HG02571 (cell line): ENCODE results near the gene RAMACL.
A peak's percentile ranks its signal among the peaks of the same experiment; 100 is the strongest.

Experiments
- ATAC-seq: cut with Tn5 transposase; IDR thresholded peaks from one replicate; pipeline ENCODE4 v1.9.1; 2021; ENCODE audit warnings: mild to moderate bottlenecking, moderate library complexity; ENCODE audit not compliant: unreplicated experiment

RAMACL gene

DNA sequence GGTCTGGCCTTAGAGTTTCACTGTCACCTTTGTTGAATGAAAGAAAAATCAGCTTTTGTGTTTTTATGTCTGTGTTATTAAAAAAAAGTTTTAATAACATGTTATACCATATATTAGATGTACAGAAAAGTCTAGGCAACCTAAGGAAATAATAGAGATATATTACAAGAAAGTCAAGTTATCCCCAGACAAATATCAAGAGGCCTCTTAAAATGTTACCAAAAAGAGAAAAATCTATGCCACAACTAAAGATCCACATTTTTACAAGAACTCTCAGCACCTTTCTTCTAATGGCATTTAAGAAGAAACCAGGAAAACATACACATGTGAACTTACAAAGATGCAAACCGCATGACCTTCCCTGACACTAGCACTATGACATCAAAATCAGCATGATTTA lies 26.8 kb downstream of the RAMACL start:
- no peak for ATAC-seq

DNA sequence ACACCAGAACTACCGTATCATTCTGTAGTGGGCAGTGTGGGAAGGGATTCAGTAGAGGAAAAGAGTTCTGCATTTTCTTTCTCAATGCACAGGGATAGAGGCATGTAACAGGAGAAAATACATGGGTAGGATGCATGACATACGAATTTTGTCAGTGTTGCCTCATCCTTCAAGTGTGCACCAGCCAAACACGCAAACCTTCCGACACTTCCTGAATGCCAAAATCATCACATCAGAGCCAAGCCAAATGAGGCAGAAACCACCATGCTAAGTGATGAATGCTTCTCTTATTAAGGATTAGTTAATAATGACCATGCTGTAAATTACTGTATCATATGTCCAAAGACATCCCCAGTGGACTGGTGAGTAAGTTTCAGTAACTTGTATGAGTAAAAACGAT lies 27.3 kb downstream of the RAMACL start:
- no peak for ATAC-seq

DNA sequence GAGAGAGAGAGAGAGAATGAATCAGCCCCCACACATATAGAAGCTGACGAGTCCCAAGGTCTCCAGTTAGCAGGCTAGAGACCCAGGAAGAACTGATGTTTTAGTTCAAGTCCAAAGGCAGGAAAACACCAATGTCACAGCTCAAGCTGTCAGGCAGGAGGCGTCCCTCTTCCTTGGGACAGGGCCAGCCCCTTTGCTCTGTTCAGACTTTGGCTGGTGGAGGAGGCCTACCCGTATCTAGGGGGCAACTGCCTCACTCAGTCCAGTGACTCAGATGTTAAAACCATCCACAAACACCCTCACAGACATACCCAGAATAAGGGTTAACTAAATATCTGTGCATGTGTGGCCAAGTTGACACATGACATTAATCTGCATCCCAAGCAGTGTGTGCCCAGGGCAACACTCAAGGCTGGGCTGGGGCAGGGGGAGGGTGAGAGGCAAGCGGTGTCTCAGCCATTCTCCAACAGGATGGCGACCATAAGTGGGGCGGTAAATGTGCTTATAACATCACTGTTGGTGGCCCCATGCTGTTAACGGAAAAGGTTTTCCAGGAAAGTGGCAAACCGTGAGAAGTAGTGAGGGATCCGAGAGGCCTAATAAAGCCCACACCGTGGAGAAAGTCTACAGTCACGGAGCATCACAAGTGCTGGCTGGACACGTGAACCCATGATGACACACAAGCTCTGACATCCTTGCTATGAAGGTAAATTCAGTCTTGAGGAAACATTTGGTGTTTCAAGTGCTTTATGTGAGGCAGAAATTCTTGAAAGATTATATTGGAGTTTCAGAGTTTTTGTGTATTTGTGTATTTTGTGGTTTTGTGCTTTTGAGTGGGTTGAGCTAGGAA lies 28.1 kb downstream of the RAMACL start:
- no peak for ATAC-seq

DNA sequence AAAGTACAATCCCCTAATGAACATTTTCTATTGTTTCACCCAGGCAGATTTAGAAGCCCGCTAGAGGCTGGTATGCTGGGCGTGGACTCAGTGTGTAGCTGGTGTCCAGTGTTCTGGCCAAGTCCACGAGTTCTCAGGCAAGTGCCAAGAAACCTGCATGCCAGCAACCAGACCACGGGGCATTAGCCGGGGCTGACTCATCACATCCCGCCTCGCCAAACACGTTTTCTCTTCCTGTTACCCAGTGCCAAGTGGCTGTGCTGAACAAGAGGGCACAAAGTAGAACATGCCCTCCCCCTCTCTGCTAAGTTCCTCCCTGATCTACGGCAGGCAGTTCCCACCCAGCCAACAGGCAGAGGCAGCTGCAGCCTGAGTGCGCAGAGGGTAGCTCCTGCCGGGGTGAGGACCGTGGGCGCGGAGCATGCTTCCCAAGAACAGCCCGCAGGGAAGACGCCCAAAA lies 29.6 kb downstream of the RAMACL start:
- ATAC-seq = no peak

DNA sequence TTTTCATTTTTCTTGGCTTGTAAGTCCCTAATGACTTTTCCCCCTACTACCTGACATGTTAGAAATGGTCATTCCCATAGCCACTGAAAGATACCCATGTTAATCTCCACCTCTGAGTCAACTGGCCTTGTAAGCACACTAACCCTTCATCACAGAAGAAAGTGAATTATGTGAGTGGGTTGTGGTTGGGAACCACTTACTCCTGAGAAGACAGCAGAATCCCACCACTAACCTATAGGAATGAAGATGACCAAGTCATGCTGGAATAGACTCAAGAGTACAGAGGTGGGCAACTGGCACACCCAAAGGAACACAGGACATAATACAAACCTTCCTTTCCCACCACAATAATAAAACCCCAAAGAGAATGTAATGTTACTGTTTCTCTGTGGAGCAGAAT lies 30.1 kb downstream of the RAMACL start:
- no peak for ATAC-seq

DNA sequence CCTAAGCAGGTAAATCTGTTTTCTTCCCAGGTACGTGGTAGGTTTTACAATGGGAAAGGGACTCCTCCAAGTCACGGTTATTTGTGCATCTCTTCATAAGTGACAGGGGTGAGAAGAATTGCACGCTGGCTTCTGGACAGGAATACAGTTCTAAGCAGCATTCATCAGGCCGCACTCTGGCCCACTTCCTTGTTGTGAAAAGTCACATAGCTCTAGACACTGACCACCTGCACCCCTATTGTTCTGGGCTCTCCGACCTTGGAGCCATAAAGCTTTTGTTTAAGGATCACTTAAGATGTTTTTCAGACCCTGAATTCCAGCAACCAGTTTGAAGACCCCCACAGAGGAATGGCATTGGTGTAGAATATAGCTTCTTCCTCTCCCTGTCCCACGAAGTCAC lies 31.4 kb downstream of the RAMACL start:
- no peak for ATAC-seq

DNA sequence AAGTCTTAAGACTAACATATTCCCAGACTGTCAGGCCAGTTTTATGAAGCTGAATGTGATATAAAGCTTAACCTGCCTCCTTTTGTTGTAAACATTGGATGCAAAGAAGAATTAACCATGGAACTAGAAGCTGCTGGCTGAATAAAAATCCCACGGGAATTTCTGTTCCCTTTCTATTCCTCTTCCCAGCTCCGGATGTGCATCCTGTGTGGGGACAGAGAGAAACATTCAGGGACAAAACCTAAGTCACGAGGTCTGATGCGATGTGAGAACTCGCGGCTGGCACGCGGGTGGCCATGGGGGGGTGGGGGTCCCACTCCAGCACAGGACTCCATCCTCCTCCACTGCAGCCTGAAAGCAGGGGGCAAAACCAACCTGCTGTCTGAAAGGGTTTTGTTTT lies 32.2 kb downstream of the RAMACL start:
- ATAC-seq = no peak

DNA sequence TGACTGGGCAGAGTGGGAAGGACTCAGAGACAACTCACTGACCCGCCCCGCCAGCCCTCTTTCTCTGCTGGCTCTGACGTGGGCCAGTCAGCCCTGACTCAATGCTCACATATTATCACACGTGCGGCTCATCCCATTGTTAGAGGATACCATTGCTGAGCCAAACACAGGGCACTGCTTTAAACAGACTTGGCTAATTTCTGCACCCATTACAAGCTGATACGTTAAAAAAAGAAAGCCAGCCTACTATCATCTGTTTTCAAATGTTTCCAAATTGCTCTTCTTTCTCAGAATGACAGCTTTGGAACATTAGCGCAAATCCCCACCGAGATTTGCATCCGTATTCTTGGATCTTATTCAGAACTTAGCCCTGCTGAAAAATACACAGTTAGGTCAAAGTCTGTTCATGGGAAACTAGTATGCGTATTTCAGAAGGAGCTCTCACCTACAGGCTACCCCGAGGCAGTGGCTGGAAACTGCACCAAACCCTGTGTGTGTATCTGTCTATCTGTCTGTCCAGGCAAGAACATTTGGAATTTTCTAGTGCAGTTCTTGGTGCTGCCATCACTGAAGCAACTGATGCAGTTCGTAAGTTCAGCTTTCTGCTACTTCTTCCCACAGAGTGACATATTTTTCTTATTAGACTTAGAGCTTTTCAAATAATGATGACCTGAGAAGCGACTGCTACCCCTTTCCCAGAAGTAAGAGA lies 32.8 kb downstream of the RAMACL start:
- no peak for ATAC-seq

DNA sequence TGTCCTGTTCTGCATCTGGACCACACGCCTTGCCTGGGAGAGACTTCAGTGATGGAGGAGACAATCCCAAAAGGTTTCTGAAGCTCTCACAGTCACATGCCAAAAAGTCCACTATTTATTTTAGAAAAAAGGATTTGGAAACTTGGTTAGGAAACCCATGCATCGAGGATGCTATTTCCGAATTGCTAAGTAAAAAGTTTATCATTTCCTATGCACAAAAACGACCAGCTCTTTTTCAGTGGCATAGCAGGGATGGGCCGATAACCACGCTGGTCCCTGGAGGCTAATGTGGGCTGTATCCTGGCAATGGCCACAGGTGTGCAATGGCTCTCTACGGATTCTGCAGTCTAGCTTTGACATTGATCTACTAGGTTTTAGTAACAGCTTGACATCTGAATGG lies 33.9 kb downstream of the RAMACL start:
- no peak for ATAC-seq

DNA sequence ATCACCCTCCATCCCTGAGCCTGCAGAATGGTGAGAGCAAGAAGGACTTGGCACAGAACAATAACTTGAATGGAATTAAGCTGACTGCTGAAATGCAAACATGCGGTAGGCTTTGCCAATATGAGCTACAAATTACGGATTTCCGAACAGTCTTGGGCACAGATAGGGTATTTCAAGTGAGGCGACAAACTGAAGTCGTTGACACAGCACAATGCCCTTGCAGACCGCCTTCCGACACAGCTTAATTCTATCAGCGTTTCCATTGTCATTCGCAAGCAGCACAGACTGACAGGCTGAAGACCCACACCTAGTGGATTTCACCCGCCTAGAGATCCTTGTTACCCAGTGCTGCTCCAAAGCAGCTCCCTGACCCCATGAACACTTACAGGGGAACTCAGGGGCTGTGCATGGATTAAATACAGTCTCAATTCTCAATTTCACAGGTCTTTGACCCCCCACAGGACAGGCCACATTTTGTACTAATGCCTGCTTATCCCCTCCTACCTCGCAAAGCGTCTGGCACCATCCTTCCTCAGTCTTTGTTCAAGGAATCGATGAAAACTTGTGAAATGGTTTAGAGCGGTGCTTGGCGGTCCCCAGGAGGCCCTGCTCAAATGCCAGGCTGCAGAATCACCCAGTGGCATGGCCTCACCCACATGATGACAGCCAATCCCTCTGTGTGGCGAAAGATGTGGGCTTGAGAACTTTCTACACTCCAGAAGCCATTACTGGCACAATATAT lies 34.6 kb downstream of the RAMACL start:
- no peak for ATAC-seq

DNA sequence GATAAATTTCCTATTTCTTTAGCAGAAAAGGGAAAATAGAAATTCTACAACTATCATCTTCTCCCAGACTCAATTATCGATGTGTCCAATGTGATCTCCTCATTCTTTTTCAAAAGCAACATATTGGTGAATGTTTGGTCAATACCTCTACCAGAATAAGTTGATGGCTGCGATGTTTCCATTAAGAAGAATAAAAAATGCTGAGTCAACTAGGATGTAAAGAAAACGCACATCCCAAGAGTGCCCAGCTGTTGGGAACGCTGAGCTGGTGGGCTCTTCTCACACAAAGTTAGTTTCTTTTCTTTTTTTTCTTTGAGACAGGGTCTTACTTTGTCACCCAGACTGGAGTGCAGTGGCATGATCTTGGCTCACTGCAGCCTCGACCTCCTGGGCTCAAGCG lies 39.8 kb downstream of the RAMACL start:
- ATAC-seq = no peak

DNA sequence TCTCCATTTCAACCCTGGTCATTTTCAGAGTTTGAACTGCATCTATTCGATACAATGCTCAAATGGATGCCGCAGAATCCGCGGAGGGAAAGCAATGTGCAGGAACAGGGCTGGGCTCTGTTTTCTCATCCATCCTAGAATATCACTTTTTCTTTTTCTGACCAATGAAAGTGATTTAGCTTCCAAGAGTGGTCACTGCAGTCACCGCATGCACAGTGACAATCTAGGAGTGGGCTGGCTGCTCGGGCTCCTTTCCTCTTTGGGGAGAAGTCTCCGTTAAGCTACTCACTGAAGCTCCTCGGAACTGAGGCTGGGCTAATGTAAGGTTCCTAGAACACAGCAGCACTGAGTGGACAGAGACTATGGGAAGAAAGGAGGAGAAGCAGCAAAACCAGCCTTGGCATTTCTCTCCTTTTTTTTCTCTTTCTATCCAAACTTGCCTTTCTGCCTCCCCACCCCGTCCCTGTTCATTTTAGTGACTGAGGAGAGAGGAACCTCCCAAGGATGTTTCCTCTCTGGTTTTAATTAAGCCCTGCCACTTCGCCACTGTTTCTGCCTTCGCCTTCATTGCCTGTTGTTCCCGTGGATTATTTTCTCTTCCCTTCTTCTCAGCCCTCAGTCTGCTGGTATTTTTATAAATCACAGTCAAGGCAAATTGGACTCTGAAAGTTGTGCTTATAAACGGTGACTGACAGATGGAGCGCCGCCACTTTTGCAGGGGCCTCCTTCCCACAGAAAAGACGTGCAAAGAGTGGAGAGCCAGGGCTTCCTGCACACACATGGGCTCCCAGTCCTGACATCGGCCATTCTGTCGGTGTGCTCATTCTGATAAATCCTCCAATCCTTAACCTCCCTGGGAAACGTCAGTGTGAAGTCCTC lies 41.1 kb downstream of the RAMACL start:
- no peak for ATAC-seq

DNA sequence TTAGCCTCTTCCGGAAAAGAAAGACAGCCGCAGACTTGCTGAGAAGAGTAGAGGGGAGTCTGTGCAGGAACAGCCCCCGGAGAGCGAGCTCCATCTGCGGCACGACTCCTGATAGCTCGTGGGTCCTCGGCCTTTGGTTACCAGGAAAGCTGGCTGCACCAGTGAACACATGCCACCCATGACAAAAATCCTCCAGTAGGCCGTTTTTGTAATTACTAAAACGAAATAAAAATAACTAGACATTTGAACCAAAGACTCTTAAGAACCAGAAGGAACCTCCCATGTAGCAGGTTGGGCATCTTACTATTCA lies 42.2 kb downstream of the RAMACL start:
- no peak for ATAC-seq

DNA sequence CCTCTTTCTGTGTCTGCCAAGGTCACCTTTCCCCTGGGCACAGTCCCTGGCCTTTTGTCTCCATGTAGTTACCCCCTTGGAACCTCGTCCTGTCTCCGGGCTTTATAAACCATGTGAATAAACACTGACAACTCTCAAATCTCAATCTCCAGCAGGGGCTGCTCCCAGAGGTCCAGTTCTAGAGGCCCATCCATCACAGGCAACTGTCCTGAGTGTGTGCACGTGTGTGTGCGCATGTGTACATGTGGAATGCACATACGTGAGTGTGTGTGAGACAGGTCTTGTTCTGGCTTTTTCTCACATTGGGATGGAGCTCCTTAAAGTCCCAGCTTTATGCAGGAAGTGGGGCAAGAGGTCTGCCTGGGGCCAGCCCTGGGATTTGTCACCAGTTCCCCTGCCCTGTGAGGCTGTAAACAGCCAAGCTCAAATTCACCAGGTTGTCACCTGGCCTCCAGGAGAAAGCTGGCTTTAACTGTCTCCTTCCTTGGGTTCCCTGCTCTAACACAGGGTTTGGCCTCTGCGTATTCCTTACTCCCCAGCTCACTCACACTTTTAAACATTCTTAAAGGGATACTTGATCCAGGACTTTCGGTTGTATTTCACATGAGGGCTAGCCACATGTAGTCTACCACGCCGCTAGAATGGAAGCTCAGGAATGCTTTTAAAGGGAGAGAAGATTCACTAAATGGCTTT lies 42.7 kb downstream of the RAMACL start:
- ATAC-seq = no peak

DNA sequence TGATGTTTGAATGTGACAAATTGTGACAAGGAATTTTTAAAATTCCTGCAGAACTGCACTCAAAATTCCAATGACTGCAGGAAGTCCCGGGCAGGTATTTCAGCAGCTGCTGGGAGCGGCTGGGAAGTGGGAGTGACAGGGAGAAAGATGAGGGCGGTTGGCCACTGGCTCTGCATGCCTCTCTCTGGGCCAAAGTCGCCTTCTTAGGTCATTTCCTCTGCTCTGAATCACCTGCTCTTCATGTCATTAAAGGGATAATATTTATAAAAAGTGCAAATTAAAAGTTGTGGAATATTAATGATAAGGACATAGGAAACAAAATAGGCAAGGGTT lies 43.9 kb downstream of the RAMACL start:
- no peak for ATAC-seq

DNA sequence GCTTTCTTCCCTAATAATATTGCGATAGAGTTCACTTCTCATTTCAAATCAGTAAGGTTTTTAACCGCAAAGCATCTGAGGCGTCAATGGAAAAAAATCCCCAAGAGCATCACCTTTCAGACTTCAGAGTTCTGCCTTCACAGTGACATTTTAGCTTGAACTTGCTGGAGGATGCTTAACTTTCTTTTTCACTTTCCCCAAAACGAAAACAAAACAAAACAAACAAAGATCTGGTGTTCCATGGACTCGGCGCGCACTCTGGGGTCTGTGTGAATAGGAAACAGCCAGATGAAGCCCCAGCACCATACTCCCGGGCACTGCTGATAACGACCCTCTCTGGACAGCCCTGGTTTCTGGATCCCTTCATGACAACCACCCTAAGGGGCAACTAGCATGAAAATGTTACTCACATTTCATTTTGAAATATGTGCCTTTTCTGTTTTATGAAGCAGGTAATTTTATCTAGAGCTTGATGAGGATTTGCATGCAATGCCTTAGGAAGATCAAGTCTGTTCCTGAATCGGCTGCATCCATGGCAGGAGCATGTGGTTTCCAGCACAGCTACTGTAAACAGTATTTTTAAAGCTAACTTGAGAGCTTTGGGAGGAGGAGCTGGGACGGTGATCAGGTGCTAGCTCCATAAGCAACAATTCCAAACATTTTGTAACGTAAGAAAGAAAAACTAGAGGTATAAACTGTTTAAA lies 44.5 kb downstream of the RAMACL start:
- ATAC-seq = no peak

DNA sequence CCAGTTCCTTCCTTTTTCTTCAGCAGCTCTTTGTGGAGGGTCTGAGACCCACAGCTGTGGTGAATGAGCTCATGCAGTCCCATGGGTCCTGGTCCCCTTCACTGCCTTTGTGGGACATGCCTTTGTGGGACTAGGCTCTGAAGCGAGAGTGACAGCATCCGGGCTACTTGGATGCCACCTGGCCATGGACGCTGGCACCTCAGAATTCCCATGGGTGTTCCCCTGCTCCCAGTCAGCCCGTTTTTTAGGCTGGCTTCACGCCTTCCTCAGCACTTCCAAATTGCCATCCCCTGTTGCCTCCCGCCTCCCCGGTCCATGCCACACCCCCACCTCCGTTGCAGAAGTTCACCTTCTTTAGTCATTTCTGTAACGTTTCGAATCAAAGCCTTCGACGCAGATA lies 45.1 kb downstream of the RAMACL start:
- ATAC-seq = peak; percentile 21

DNA sequence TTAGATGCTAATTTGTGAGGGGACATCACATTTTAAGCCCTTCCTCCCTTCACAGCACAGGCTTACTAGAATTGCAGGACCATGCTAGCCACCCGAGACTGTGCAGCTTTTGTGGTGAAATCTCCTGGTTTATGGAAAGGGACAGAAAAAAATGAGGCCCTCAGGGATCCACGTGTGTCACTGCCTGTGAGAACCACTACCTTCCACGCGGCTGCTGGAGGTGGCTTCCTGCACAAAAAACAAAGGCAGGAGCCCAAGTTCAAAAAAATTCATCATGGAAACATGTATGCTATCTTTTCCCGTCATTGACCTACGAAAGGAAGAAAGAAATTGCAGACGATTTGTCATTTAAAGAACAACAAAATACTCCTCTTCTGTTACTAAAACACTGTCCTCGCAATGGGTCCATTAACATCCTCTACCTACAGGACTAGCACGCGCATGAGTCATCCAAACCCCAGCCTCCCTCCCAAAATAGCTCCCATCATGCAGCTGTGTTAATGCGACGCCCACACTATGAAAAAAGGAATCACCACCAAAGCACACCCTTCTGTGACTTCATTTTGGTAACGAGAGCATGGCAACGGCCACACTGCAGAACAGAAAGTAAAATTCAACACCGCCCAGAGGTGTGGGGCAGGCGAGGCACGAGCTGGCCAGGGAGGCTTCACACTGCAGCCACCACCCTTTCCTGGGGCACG lies 45.7 kb downstream of the RAMACL start:
- peak; percentile 96 for ATAC-seq

DNA sequence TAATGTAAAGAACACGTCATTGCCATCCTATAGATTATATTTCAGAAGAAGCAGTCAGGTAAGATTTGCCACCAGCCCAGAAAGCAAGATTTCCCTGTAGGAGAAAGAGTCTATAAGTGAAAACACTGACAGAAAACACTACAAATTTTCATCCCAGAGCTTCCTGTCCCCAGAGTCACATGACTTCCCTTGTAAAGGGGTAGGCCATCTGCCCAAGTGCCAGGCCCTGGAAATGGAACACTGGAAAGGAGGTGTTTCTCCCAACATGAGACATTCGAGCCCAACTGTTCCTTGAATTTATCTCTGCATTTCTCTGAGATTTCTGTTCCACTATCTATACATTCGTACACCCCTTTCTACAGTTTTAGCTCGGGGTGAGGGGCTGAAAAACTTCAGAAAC lies 46.9 kb downstream of the RAMACL start:
- ATAC-seq = no peak
